A549 (cell line): Measurements from ENCODE around the gene C7orf57.

Experiments used
- BHLHE40 ChIP-seq: IDR thresholded peaks from 2 replicates; pipeline ENCODE4 v1.6.1; 2012; ENCODE audit warnings: low read depth, low read length, inconsistent platforms
- ZNF302 ChIP-seq: fragments of 250-450 bp; sonication (Bioruptor Pico); IDR thresholded peaks from 2 replicates; pipeline ENCODE4 v1.9.0; 2021; ENCODE audit warnings: inconsistent platforms, mild to moderate bottlenecking, moderate library complexity

- TF ChIP-seq BHLHE40 (no peak), ZNF302 (CRISPR knock-in tag) (no peak)
These were observed 44.1 kb upstream of the C7orf57 start for GRCh38 chr7:47991270-47991669.
